CD14-positive monocyte (primary cell): ENCODE data around the gene PPIE. TPM values are rescaled to one million over a fixed set of nuclear protein-coding genes. Genes with fewer than 3 reads are reported as not detected.
"Not testable (repeated sequence)": the region's sequence is repeated elsewhere in the genome, so short reads cannot be mapped to it uniquely, and the experiment has no call there.

Source experiments
- DNase-seq, 3 donors: peaks; one replicate each; pipeline ENCODE4 v3.0.0-alpha.2; 2011 to 2022
- H2AFZ ChIP-seq: 2 replicates; pipeline ENCODE4 v1.6.0; 2012; ENCODE audit warnings: mild to moderate bottlenecking, low read depth, low read length, inconsistent platforms; ENCODE audit not compliant: insufficient read depth, poor library complexity, severe bottlenecking
- H3K27ac ChIP-seq, 2 donors: 1 replicate in 1 of 2; 2 replicates in 1 of 2; pipeline ENCODE4 v1.5.1; 2012 to 2013; ENCODE audit warnings: low read length in 2 of 2, control low read depth in 1 of 2, inconsistent platforms in 1 of 2, low read depth in 1 of 2, mild to moderate bottlenecking in 1 of 2
- H3K27me3 ChIP-seq, 2 donors: one replicate each; pipeline versions ENCODE4 v1.6.0 to v1.6.1; 2011 to 2013; ENCODE audit warnings: low read length in 2 of 2; ENCODE audit not compliant: control insufficient read depth in 2 of 2, insufficient read depth in 2 of 2
- H3K36me3 ChIP-seq, 2 donors: replicated peaks in 1 of 2; 1 replicate in 1 of 2; 2 replicates in 1 of 2; pipeline versions ENCODE4 v1.5.1 to v1.6.1; 2012 to 2013; ENCODE audit warnings: low read length in 2 of 2, control low read depth in 1 of 2, inconsistent platforms in 1 of 2, mild to moderate bottlenecking in 1 of 2; ENCODE audit not compliant: insufficient read depth in 2 of 2, control insufficient read depth in 1 of 2
- H3K4me1 ChIP-seq, 2 donors: 1 replicate in 1 of 2; 2 replicates in 1 of 2; pipeline versions ENCODE4 v1.5.1 to v1.6.1; 2012 to 2013; ENCODE audit warnings: low read length in 2 of 2, control low read depth in 1 of 2, inconsistent platforms in 1 of 2, mild to moderate bottlenecking in 1 of 2, moderate library complexity in 1 of 2; ENCODE audit not compliant: insufficient read depth in 2 of 2, control insufficient read depth in 1 of 2
- H3K4me2 ChIP-seq: replicated peaks from 2 replicates; pipeline ENCODE3; 2012; ENCODE audit warnings: low read length, moderate library complexity, mild to moderate bottlenecking; ENCODE audit not compliant: poor library complexity, severe bottlenecking; ENCODE audit errors: extremely low read depth
- H3K4me3 ChIP-seq, 3 experiments: fragments of 200-600 bp in 1 of 3; sonication (generic) in 1 of 3; replicated peaks in 1 of 3; 1 replicate in 2 of 3; 2 replicates in 1 of 3; pipeline ENCODE4 v1.5.1; 2011 to 2013; ENCODE audit warnings: low read length in 3 of 3, mild to moderate bottlenecking in 3 of 3, control low read depth in 2 of 3, low read depth in 2 of 3, inconsistent platforms in 1 of 3, moderate library complexity in 1 of 3
- H3K79me2 ChIP-seq: 2 replicates; pipeline ENCODE4 v1.6.0; 2012; ENCODE audit warnings: mild to moderate bottlenecking, control low read depth, inconsistent platforms, low read length, moderate library complexity; ENCODE audit not compliant: insufficient read depth
- H3K9ac ChIP-seq: 2 replicates; pipeline ENCODE4 v1.6.0; 2017; ENCODE audit warnings: low read length, mild to moderate bottlenecking; ENCODE audit not compliant: insufficient read depth, poor library complexity, severe bottlenecking
- H3K9me3 ChIP-seq, 2 donors: replicated peaks in 1 of 2; 1 replicate in 1 of 2; 2 replicates in 1 of 2; pipeline versions ENCODE4 v1.5.1 to v1.6.1; 2012 to 2013; ENCODE audit warnings: low read length in 2 of 2, control low read depth in 1 of 2; ENCODE audit not compliant: control insufficient read depth in 1 of 2, insufficient read depth in 1 of 2
- H4K20me1 ChIP-seq: 2 replicates; pipeline ENCODE4 v1.6.0; 2012; ENCODE audit warnings: mild to moderate bottlenecking, low read length, control low read depth, moderate library complexity; ENCODE audit not compliant: insufficient read depth
- H3K27ac Mint-ChIP-seq, 7 donors: one replicate each; pipeline ENCODE4 v1.8.0; 2020; ENCODE audit warnings: mild to moderate bottlenecking in 7 of 7, mixed read lengths in 7 of 7, moderate library complexity in 6 of 7, inconsistent platforms in 2 of 7
- H3K27me3 Mint-ChIP-seq, 3 donors: one replicate each; pipeline ENCODE4 v1.8.0; 2021 to 2022; ENCODE audit warnings: low read depth in 3 of 3, mild to moderate bottlenecking in 3 of 3, mixed read lengths in 3 of 3, moderate library complexity in 3 of 3, inconsistent platforms in 1 of 3
- H3K36me3 Mint-ChIP-seq, 2 donors: one replicate each; pipeline ENCODE4 v1.8.0; 2020; ENCODE audit warnings: mixed read lengths in 2 of 2, inconsistent platforms in 1 of 2, mild to moderate bottlenecking in 1 of 2
- H3K4me1 Mint-ChIP-seq: one replicate; pipeline ENCODE4 v1.8.0; 2020; ENCODE audit warnings: mild to moderate bottlenecking, mixed read lengths
- H3K4me3 Mint-ChIP-seq, 2 donors: one replicate each; pipeline ENCODE4 v1.8.0; 2020; ENCODE audit warnings: mild to moderate bottlenecking in 2 of 2, mixed read lengths in 2 of 2, moderate library complexity in 1 of 2
- H3K9me3 Mint-ChIP-seq, 7 donors: one replicate each; pipeline ENCODE4 v1.8.0; 2020 to 2022; ENCODE audit warnings: mixed read lengths in 7 of 7, mild to moderate bottlenecking in 6 of 7, moderate library complexity in 6 of 7, inconsistent platforms in 2 of 7
- WGBS: methylation state at CpG from one replicate; pipeline ENCODE4 v1.1.5; 2013; ENCODE audit warnings: missing lambda C conversion rate; ENCODE audit not compliant: insufficient coverage; 5-methylcytosine and 5-hydroxymethylcytosine counted together
- intact Hi-C, 2 donors: fragments of 100-400 bp; cut with micrococcal nuclease; formaldehyde crosslinking; loops; one replicate each; pipeline versions ENCODE4 v1.15.0 to v1.15.1; 2023
- polyA plus RNA-seq, 3 donors: library from polyadenylated mRNA; depleted of rRNA in 1 of 3; unstranded in 2 of 3; stranded (reverse) in 1 of 3; fragments of 300-500 nt in 2 of 3; fragments of >200 nt in 1 of 3; fragmentation: Illumina TruSeq in 2 of 3; gene quantifications; 1 replicate in 2 of 3; 2 replicates in 1 of 3; pipeline ENCODE4 v1.2.3, GENCODE V29; 2012 to 2021

The PPIE gene
- polyA plus RNA-seq, 3 donors, result 48.8 to 55.9 (median 48.9) TPM

DNA sequence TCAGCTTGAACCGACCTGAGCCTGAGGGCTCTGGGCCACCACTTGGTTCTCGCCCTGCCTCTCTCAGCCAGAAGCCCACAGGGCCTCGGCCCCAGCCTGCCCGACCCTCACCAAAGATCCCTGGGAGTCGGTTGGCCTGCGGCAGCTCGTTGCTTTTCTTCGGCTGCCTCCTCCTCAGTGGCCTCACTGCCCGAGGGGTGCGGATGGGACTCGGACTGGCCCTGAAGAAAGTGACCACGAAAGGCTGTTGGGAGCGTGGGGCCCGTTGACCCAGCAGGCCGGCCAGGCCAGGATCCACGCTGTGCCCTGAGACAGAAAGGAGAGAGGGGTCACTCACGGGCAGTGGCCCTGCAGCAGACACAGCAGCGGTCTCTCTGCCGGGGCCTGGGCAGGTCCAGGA is 25.8 kb downstream of the PPIE start:
- H3K79me2 ChIP-seq, H3K27me3 Mint-ChIP-seq, H3K4me3 Mint-ChIP-seq, H3K4me2 ChIP-seq, H3K27ac ChIP-seq, H2AFZ ChIP-seq, H3K9ac ChIP-seq, intact Hi-C loops, DNase-seq, H3K9me3 ChIP-seq, H3K4me3 ChIP-seq, H3K27ac Mint-ChIP-seq, H3K9me3 Mint-ChIP-seq, H3K27me3 ChIP-seq, H4K20me1 ChIP-seq, H3K4me1 Mint-ChIP-seq, H3K4me1 ChIP-seq: not testable (repeated sequence)
- no CpG with 5 or more reads among the region's 19 CpGs for WGBS
- H3K36me3 Mint-ChIP-seq, result peaks cover 15 to 23% of the 10 kb centered on the region in 2 donors
- peaks cover 9 to 18% of the 10 kb centered on the region in 2 donors for H3K36me3 ChIP-seq

- H3K4me1 Mint-ChIP-seq, H3K27ac Mint-ChIP-seq, H3K27me3 Mint-ChIP-seq, H3K9ac ChIP-seq, H3K4me3 Mint-ChIP-seq, DNase-seq, H3K4me2 ChIP-seq, H3K27ac ChIP-seq, H3K4me3 ChIP-seq, H4K20me1 ChIP-seq, H3K9me3 ChIP-seq, H3K27me3 ChIP-seq, intact Hi-C loops, H3K9me3 Mint-ChIP-seq, H3K79me2 ChIP-seq, H3K4me1 ChIP-seq, H2AFZ ChIP-seq: not testable (repeated sequence)
- WGBS, result no CpG with 5 or more reads among the region's 5 CpGs
- H3K36me3 Mint-ChIP-seq, result peaks cover 10% of the 10 kb centered on the region in 2 donors
- H3K36me3 ChIP-seq, result peaks cover 3 to 11% of the 10 kb centered on the region in 2 donors
Observed at GRCh38 chr1:39766466-39766865, 27.8 kb downstream of the PPIE start.

- H3K4me3 Mint-ChIP-seq, H3K27me3 ChIP-seq, H3K9me3 ChIP-seq, H3K36me3 Mint-ChIP-seq, H4K20me1 ChIP-seq, DNase-seq, H3K4me1 Mint-ChIP-seq, H3K9me3 Mint-ChIP-seq, H3K27ac ChIP-seq, H3K27me3 Mint-ChIP-seq, H3K4me2 ChIP-seq, H3K27ac Mint-ChIP-seq, H3K9ac ChIP-seq, intact Hi-C loops, H3K79me2 ChIP-seq, H3K36me3 ChIP-seq, H2AFZ ChIP-seq, H3K4me3 ChIP-seq, H3K4me1 ChIP-seq: not testable (repeated sequence)
- WGBS, result 88% methylated on average over 5 of the region's 19 CpGs
Observed at GRCh38 chr1:39769502-39769901, 30.8 kb downstream of the PPIE start.

DNA sequence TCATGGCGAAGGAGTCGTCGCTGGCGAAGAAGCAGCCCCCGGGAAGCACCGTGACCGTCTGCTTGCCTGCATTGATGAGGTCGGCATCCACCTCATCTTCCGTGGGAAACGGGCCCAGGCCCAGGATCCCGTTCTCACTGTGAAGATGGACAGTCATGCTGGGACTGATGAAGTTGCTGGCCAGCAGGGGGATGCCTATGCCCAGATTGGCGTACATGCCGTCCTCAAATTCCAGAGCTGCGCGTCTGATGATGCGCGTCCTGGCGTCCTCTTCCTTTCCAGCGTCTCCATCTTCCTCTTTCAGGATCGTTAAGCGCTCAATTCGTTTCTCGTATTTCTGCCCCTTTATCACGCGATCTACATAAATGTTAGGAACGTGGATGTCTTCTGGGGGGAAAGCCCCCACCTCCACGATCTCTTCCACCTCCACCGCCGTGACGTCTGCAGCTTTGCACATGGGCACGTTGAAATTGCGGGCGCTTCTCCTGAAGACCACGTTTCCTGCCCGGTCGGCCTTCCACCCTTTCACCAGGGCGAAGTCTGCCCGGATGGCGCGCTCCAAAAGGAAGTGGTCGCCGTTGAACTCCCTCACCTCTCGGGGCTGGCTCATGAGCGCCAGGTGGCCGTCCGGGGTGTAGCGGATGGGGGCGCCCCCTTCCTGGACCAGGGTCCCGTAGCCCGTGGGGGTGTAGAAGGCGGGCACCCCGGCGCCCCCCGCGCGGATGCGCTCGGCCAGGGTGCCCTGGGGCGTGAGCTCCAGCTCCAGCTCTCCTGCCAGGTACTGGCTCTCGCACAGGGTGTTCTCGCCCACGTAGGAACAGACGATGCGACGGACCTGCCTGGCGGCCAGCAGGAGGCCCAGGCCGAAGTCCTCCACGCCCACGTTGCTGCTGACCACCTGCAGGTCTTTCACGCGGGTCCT is 31.7 kb downstream of the PPIE start:
- H3K4me1 ChIP-seq, H3K9ac ChIP-seq, H3K27me3 Mint-ChIP-seq, H3K36me3 Mint-ChIP-seq, intact Hi-C loops, H3K4me1 Mint-ChIP-seq, H3K27me3 ChIP-seq, H3K36me3 ChIP-seq, H3K9me3 Mint-ChIP-seq, H3K79me2 ChIP-seq, H2AFZ ChIP-seq, H3K9me3 ChIP-seq, H4K20me1 ChIP-seq, H3K27ac ChIP-seq: not testable (repeated sequence)
- peak overlapping the region in 1 of 7 donors; percentile 24 for H3K27ac Mint-ChIP-seq
- H3K4me3 Mint-ChIP-seq, result peak overlapping the region; percentile 83 to 97
- WGBS, result no CpG with 5 or more reads among the region's 71 CpGs
- peak overlapping the region; percentile 29 for H3K4me2 ChIP-seq
- peak overlapping the region in 2 of 3 experiments; percentile 28 to 40 for H3K4me3 ChIP-seq
- peak in 2 of 3 donors; percentile 18 to 63 for DNase-seq
